Heart right ventricle (tissue), 16 donors: ENCODE data around the gene EMILIN2. TPM values are rescaled to one million over a fixed set of nuclear protein-coding genes. Genes with fewer than 3 reads are reported as not detected.

ENCODE experiments used
- ATAC-seq, 8 donors: fragments of 200-7000 bp; cut with Tn5 transposase; one replicate each; pipeline ENCODE4 v1.9.1; 2020; ENCODE audit warnings: mild to moderate bottlenecking in 8 of 8, moderate library complexity in 8 of 8, moderate number of reproducible peaks in 1 of 8
- DNase-seq, 2 donors: peaks; one replicate each; pipeline ENCODE4 v3.0.0-alpha.2; 2020
- H3K27ac ChIP-seq, 10 donors: fragments of 200-600 bp; sonication (generic) in 2 of 10; one replicate each; pipeline versions ENCODE4 v1.5.0 to v1.8.0; 2020 to 2022; ENCODE audit warnings: mild to moderate bottlenecking in 3 of 10
- H3K27me3 ChIP-seq, 7 donors: fragments of 200-600 bp; one replicate each; pipeline ENCODE4 v1.8.0; 2021 to 2022; ENCODE audit warnings: mild to moderate bottlenecking in 2 of 7
- H3K36me3 ChIP-seq, 9 donors: fragments of 200-600 bp; sonication (generic) in 1 of 9; one replicate each; pipeline versions ENCODE4 v1.5.0 to v1.8.0; 2020 to 2022; ENCODE audit warnings: mild to moderate bottlenecking in 2 of 9
- H3K4me1 ChIP-seq, 9 donors: fragments of 200-600 bp; sonication (generic) in 1 of 9; one replicate each; pipeline versions ENCODE4 v1.5.0 to v1.8.0; 2020 to 2022; ENCODE audit warnings: mild to moderate bottlenecking in 4 of 9
- H3K4me3 ChIP-seq, 10 donors: fragments of 200-600 bp; sonication (generic) in 2 of 10; one replicate each; pipeline versions ENCODE4 v1.5.0 to v1.8.0; 2020 to 2022; ENCODE audit warnings: mild to moderate bottlenecking in 7 of 10, moderate library complexity in 2 of 10
- H3K9me3 ChIP-seq, 11 donors: fragments of 200-600 bp in 10 of 11; sonication (generic) in 2 of 11; one replicate each; pipeline versions ENCODE4 v1.5.0 to v1.8.0; 2013 to 2022; ENCODE audit warnings: mild to moderate bottlenecking in 2 of 11, control low read depth in 1 of 11, moderate library complexity in 1 of 11
- WGBS, 2 donors: extraction: QIAGEN DNeasy Blood & Tissue Kit; methylation state at CpG; one replicate each; pipeline ENCODE4 v1.1.7; 2013; ENCODE audit warnings: inconsistent platforms in 1 of 2; 5-methylcytosine and 5-hydroxymethylcytosine counted together
- intact Hi-C, 10 donors: fragments of 100-400 bp; cut with DNase I; formaldehyde crosslinking; loops; one replicate each; pipeline versions ENCODE4 v1.11.1 to v1.14.2; 2022
- polyA plus RNA-seq, 2 donors: library from polyadenylated mRNA; stranded (reverse); fragments of 200-250 nt; gene quantifications; one replicate each; pipeline ENCODE4 v1.2.3, GENCODE V29; 2013
- total RNA-seq, 10 donors: library from RNA; stranded (reverse); fragmentation: NEBNext Ultra II Directional in 3 of 10; extraction: Animal tissue kit (Norgen Biotek cat#: 25700) in 3 of 10; gene quantifications; one replicate each; pipeline versions ENCODE4 v1.2.1 to v1.2.4, GENCODE V29; 2021 to 2023
- TF ChIP-seq, protein P1 (sequence below), 9 donors: fragments of 200-600 bp; sonication (generic) in 2 of 9; IDR thresholded peaks; one replicate each; pipeline versions ENCODE4 v1.5.0 to v1.8.0; 2021 to 2022; ENCODE audit warnings: antibody characterized with exemption in 9 of 9, mild to moderate bottlenecking in 5 of 9, moderate library complexity in 1 of 9
- donor health status: Arrhythmogenic right ventricular cardiomyopathy.
- donor health status: ischemic (EF 13 %, LVEDD 7.1; RV severe dilation, severe dysfunction).
- donor health status: healthy with polysubstance abuse.
- donor health status: DM: no; HTN: yes; CAD: no.
- donor health status: DM: no; HTN: no; CAD: no.
- donor health status: ischemic (EF 25% LVEDD 6.9; RV normal size, moderate dysfunction).
- donor health status: ischemic (EF 25% LVEDD 5.7; RV mildly dilated, moderate dysfunction).
- donor health status: healthy.
- donor health status: DM: yes; HTN: yes; CAD: no.
- donor health status: Ischemic cardiomyopathy.
- donor health status: ischemic (EF 35%, LVEDD 5.7; RV mildly dilated, moderate dysfunction).
- donor health status: nonischemic (EF 11% LVEDD 7.7; RV severe dilation, severe dysfunction).
- donor health status: DM: yes; HTN: yes; CAD: no.
- donor health status: PGD.
- donor health status: ischemic (EF 29% LVEDD 5.4; RV normal size, mild dysfunction).
- donor health status: nonischemic (EF 23%, LVEDD 6.1; RV moderate dilation, normal function).

The EMILIN2 gene
- total and polyA plus RNA-seq, 12 donors = 9.5 to 50.5 (median 19.6) TPM

DNA sequence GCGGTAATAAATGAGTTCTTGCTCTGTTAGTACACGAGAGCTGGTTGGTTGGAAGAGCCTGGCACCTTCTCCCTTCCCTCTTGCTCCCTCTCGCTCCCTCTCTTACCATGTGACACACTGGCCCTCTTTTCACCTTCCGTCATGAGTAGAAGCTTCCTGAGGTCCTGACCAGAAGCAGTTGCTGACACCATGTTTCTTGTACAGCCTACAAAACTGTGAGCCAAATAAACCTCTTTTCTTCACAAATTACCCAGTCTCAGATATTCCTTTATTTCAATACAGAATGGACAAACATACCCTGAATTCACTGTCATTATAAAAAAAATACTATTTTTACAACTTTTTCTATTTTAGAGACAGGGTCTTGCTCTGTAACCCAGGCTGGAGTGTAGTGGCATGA lies 40.7 kb downstream of the EMILIN2 start:
- H3K4me3 ChIP-seq = no peak overlapping the region
- H3K36me3 ChIP-seq = peaks cover 0 to 43% (median 0%) of the 10 kb centered on the region in 9 donors
- TF ChIP-seq, protein P1, sequence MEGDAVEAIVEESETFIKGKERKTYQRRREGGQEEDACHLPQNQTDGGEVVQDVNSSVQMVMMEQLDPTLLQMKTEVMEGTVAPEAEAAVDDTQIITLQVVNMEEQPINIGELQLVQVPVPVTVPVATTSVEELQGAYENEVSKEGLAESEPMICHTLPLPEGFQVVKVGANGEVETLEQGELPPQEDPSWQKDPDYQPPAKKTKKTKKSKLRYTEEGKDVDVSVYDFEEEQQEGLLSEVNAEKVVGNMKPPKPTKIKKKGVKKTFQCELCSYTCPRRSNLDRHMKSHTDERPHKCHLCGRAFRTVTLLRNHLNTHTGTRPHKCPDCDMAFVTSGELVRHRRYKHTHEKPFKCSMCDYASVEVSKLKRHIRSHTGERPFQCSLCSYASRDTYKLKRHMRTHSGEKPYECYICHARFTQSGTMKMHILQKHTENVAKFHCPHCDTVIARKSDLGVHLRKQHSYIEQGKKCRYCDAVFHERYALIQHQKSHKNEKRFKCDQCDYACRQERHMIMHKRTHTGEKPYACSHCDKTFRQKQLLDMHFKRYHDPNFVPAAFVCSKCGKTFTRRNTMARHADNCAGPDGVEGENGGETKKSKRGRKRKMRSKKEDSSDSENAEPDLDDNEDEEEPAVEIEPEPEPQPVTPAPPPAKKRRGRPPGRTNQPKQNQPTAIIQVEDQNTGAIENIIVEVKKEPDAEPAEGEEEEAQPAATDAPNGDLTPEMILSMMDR (IDR thresholded peaks at IDR 0.05) = no peak
- DNase-seq (no peak), ATAC-seq (no peak)
- 70 to 73% methylated on average over 4 of the region's 4 CpGs for WGBS, 2 donors
- H3K27ac ChIP-seq = no peak overlapping the region
- intact Hi-C loops = no loop called here
- H3K4me1 ChIP-seq = peaks cover 0 to 20% (median 5%) of the 10 kb centered on the region in 9 donors
- H3K9me3 ChIP-seq = peaks cover 0 to 7% (median 0%) of the 10 kb centered on the region in 11 donors
- no peaks in the 10 kb centered on the region for H3K27me3 ChIP-seq

DNA sequence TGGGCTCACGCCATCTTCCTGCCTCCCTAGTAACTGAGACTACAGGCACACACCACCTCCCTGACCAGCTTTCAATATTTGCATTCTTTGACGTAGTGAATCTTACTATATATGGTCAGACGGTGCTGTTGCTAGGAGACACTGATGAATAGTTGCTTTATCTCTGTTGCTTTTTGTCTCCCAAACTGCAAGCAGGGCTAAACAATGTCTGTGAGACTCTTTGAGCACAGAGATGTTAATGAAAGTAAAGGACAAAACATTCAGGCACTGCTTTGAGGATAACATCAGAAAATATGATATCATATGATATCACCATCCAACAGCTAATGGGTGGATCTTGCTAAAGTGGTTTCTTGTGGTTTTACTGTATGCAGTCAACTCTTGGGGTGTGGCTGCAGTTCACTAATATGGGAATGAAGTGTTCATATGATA lies 43.0 kb downstream of the EMILIN2 start:
- H3K27ac ChIP-seq = no peak overlapping the region
- peaks cover 0 to 21% (median 11%) of the 10 kb centered on the region in 9 donors for H3K4me1 ChIP-seq
- ATAC-seq = no peak
- TF ChIP-seq, protein P1 (IDR thresholded peaks at IDR 0.05) = no peak
- H3K27me3 ChIP-seq = no peaks in the 10 kb centered on the region
- WGBS, 2 donors = 64 to 72% methylated on average over 3 of the region's 3 CpGs
- H3K4me3 ChIP-seq = no peak overlapping the region
- no peak for DNase-seq
- H3K36me3 ChIP-seq = peaks cover 0 to 46% (median 0%) of the 10 kb centered on the region in 9 donors
- peaks cover 0 to 7% (median 0%) of the 10 kb centered on the region in 11 donors for H3K9me3 ChIP-seq
- intact Hi-C loops = loop anchor here in 1 of 10 donors (5.0 kb wide), 1 partner anchor 32 kb away; no protein-coding TSS in a partner anchor

DNA sequence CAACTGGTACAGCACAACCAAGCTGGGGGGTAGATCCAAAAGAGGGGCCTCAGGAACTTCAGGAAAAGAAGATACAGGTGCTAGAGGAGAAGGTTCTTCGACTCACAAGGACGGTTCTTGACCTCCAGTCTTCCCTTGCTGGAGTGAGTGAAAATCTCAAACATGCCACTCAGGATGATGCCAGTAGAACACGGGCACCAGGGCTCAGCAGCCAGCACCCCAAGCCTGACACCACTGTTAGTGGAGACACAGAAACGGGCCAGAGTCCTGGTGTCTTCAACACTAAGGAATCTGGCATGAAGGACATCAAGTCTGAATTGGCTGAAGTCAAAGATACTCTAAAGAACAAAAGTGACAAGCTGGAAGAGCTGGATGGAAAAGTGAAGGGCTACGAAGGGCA lies 43.8 kb downstream of the EMILIN2 start:
- DNase-seq = no peak
- Histone ChIP-seq H3K4me3 (no peak overlapping the region), H3K9me3 (peaks cover 0 to 10% (median 0%) of the 10 kb centered on the region in 11 donors), H3K36me3 (peaks cover 0 to 37% (median 0%) of the 10 kb centered on the region in 9 donors), H3K27me3 (no peaks in the 10 kb centered on the region), H3K4me1 (peaks cover 0 to 29% (median 11%) of the 10 kb centered on the region in 9 donors), H3K27ac (no peak overlapping the region)
- 86 to 88% methylated on average over 5 of the region's 5 CpGs for WGBS, 2 donors
- TF ChIP-seq, protein P1 (IDR thresholded peaks at IDR 0.05) = no peak
- intact Hi-C loops = loop anchor here in 1 of 10 donors (5.0 kb wide), 1 partner anchor 33 kb away; no protein-coding TSS in a partner anchor
- no peak for ATAC-seq

- DNase-seq = no peak
- Histone ChIP-seq H3K36me3 (peaks cover 0 to 26% (median 0%) of the 10 kb centered on the region in 9 donors), H3K9me3 (peaks cover 0 to 7% (median 0%) of the 10 kb centered on the region in 11 donors), H3K4me3 (no peak overlapping the region), H3K27me3 (no peaks in the 10 kb centered on the region), H3K27ac (no peak overlapping the region), H3K4me1 (peaks cover 0 to 31% (median 11%) of the 10 kb centered on the region in 9 donors)
- TF ChIP-seq, protein P1 (IDR thresholded peaks at IDR 0.05) = no peak
- intact Hi-C loops = loop anchor here in 1 of 10 donors (5.0 kb wide), 1 partner anchor 34 kb away; no protein-coding TSS in a partner anchor
- 76 to 83% methylated on average over 20 of the region's 20 CpGs for WGBS, 2 donors
- no peak for ATAC-seq
Measured at GRCh38 chr18:2891526-2892431, 45.0 kb downstream of the EMILIN2 start.
